ENCODE measurements around the gene ATG12. TPM values are rescaled to one million over a fixed set of nuclear protein-coding genes. Genes with fewer than 3 reads are reported as not detected.

Gene ATG12
- total RNA-seq, 2 experiments from 2014 or later, result 35.9 to 43.9 TPM

DNA sequence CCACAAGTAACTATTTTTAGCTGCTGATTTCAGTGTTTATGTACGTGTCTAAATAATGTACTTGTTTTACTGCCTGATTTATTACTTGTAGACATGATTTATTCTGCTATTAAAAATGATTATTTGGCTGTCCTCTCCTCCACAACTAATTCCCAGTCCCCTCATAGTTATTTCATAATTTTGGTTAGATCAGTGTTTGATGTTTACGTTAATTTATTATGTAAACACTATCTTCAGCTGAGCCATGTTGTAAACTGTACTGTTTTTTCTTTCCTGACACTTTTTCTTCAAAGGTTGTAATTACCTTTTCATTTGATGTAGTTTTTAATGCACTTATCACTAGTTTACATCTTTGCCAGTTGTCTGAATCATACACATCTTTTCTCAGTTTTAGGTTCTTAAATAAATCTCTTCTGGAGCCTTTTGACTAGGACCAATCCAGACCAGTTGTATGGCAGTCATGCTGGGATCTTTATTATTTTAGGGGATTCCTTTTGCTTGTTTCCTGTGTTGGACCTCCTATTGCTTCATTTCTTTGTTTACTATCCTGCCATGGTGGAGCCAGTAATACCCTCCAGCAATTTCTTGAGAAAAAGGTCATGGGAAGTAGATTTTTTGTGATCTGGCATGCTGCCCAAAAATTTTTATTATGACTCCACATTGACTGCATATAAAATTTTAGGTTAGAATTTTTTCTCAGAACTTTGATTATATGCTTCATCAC, 16.4 kb upstream of the ATG12 start:
- Mint-ChIP-seq H3K36me3 (ENCODE audit: low read depth) (peaks cover 14% of the 10 kb centered on the region), H3K27me3 (ENCODE audit: low read depth) (no peaks in the 10 kb centered on the region), H3K27ac (no peak overlapping the region), H3K4me3 (no peak overlapping the region), H3K9me3 (ENCODE audit: insufficient read depth) (peaks cover 6% of the 10 kb centered on the region), H3K4me1 (ENCODE audit: low read depth) (peaks cover 9% of the 10 kb centered on the region)
- ATAC-seq (no peak), DNase-seq (no peak)
- CTCF ChIA-PET, result no interaction called here
- POLR2A ChIA-PET, result no interaction called here

- ChIA-PET CTCF (no interaction called here), POLR2A (no interaction called here)
- H3K4me3 Mint-ChIP-seq, result no peak overlapping the region
- H3K27ac Mint-ChIP-seq, result no peak overlapping the region
- DNase-seq (no peak), ATAC-seq (no peak)
- no peaks in the 10 kb centered on the region for H3K27me3 Mint-ChIP-seq (ENCODE audit: low read depth)
- peaks cover 6% of the 10 kb centered on the region for H3K9me3 Mint-ChIP-seq (ENCODE audit: insufficient read depth)
- H3K36me3 Mint-ChIP-seq (ENCODE audit: low read depth), result peaks cover 14% of the 10 kb centered on the region
- peaks cover 9% of the 10 kb centered on the region for H3K4me1 Mint-ChIP-seq (ENCODE audit: low read depth)
Measured at GRCh38 chr5:115857057-115857479, 15.7 kb upstream of the ATG12 start.

DNA sequence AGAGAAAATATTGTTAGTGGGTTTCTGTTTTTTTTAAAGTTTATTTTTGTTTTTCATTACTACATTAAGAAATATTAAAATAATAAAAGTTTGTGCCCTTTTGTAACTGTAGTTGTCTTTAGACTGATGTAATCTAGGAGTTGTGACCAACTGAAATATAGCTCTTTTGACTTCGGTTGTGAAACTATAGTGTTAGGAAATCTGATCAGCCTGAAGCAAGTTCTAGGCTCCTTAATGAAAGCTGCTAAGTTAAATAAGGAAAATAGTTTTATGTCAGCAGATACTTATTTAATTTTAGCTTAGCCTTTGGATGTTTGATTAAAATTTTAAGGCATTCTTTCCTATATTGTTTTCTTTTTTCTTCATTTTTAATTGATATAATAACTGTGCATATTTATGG, 14.6 kb upstream of the ATG12 start:
- peaks cover 6% of the 10 kb centered on the region for H3K9me3 Mint-ChIP-seq (ENCODE audit: insufficient read depth)
- no peak overlapping the region for H3K4me3 Mint-ChIP-seq
- ChIA-PET CTCF (no interaction called here), POLR2A (no interaction called here)
- H3K36me3 Mint-ChIP-seq (ENCODE audit: low read depth), result peaks cover 11% of the 10 kb centered on the region
- ATAC-seq (no peak), DNase-seq (no peak)
- no peaks in the 10 kb centered on the region for H3K27me3 Mint-ChIP-seq (ENCODE audit: low read depth)
- H3K27ac Mint-ChIP-seq, result no peak overlapping the region
- peaks cover 9% of the 10 kb centered on the region for H3K4me1 Mint-ChIP-seq (ENCODE audit: low read depth)

GRCh38 chr5:115854139-115854538, 12.8 kb upstream of the ATG12 start:
- Mint-ChIP-seq H3K4me1 (ENCODE audit: low read depth) (peaks cover 9% of the 10 kb centered on the region), H3K9me3 (ENCODE audit: insufficient read depth) (peaks cover 6% of the 10 kb centered on the region), H3K27ac (no peak overlapping the region), H3K36me3 (ENCODE audit: low read depth) (peaks cover 11% of the 10 kb centered on the region), H3K4me3 (no peak overlapping the region), H3K27me3 (ENCODE audit: low read depth) (no peaks in the 10 kb centered on the region)
- CTCF ChIA-PET, result no interaction called here
- ATAC-seq, result no peak
- POLR2A ChIA-PET, result no interaction called here
- no peak for DNase-seq

- Mint-ChIP-seq H3K27me3 (ENCODE audit: low read depth) (no peaks in the 10 kb centered on the region), H3K27ac (no peak overlapping the region), H3K9me3 (ENCODE audit: insufficient read depth) (peaks cover 6% of the 10 kb centered on the region), H3K4me3 (no peak overlapping the region), H3K36me3 (ENCODE audit: low read depth) (peaks cover 11% of the 10 kb centered on the region), H3K4me1 (ENCODE audit: low read depth) (no peaks in the 10 kb centered on the region)
- POLR2A ChIA-PET, result no interaction called here
- CTCF ChIA-PET, result no interaction called here
- DNase-seq, result no peak
- no peak for ATAC-seq
Measured at GRCh38 chr5:115850744-115851416, 9.5 kb upstream of the ATG12 start.

DNA sequence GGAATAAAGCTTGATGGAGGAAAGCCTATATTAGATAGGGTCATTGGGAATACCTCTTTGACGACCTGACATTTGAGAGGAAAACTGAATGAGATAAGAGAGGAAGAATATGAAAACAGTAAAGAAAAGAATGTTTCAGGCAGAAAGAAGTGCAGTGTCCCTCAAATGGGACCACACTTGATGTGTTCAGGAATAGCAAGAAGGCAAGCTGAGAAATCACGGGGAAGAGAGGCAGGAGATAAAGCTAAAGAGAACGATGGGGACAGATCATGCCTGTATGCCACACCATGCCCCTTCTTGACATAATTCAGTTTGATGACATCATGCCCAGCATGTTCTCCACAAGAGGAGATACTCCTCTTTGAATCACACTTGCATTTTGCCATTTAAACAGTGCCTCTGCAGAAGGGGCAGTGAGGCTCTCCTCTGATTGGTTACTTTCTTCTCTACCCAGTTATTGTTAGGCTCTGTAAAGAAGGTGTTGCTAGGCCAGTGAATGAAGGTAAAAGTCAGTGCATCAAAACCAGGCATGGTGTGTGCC, 8.0 kb upstream of the ATG12 start:
- no peak for DNase-seq
- Mint-ChIP-seq H3K4me1 (ENCODE audit: low read depth) (peaks cover 8% of the 10 kb centered on the region), H3K27me3 (ENCODE audit: low read depth) (no peaks in the 10 kb centered on the region), H3K9me3 (ENCODE audit: insufficient read depth) (peaks cover 6% of the 10 kb centered on the region), H3K36me3 (ENCODE audit: low read depth) (peaks cover 11% of the 10 kb centered on the region), H3K4me3 (no peak overlapping the region), H3K27ac (no peak overlapping the region)
- ChIA-PET POLR2A (interaction anchor here (0.8 to 1.3 kb wide), 2 partner anchors 8 to 305 kb away, joined by 3 to 4 read pairs; partner anchors contain the start of gene ATG12), CTCF (no interaction called here)
- no peak for ATAC-seq

DNA sequence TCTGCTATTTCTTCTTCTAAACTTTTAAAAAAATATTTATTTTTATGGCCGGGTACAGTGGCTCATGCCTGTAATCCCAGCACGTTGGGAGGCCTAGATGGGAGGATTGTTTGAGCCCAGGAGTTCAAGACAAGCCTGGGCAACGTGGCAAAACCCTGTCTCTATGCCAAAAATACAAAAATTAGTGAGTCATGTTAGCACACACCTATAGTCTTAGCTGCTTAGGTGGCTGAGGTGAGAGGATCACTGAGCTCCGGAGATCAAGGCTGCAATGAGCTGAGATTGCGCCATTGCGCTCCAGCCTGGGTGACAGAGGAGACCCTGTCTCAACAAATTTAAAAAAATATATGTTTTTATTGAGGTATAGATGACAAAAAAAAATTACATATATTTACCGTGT, 5.9 kb upstream of the ATG12 start:
- DNase-seq, result no peak
- Mint-ChIP-seq H3K27me3 (ENCODE audit: low read depth) (no peaks in the 10 kb centered on the region), H3K27ac (no peak overlapping the region), H3K9me3 (ENCODE audit: insufficient read depth) (no peaks in the 10 kb centered on the region), H3K4me3 (no peak overlapping the region), H3K36me3 (ENCODE audit: low read depth) (peaks cover 2% of the 10 kb centered on the region), H3K4me1 (ENCODE audit: low read depth) (peaks cover 24% of the 10 kb centered on the region)
- CTCF ChIA-PET, result no interaction called here
- no peak for ATAC-seq
- POLR2A ChIA-PET, result no interaction called here

- ATAC-seq (no peak), DNase-seq (no peak)
- ChIA-PET CTCF (no interaction called here), POLR2A (no interaction called here)
- Mint-ChIP-seq H3K36me3 (ENCODE audit: low read depth) (peaks cover 15% of the 10 kb centered on the region), H3K27me3 (ENCODE audit: low read depth) (no peaks in the 10 kb centered on the region), H3K4me1 (ENCODE audit: low read depth) (peaks cover 35% of the 10 kb centered on the region), H3K4me3 (no peak overlapping the region), H3K9me3 (ENCODE audit: insufficient read depth) (no peaks in the 10 kb centered on the region), H3K27ac (no peak overlapping the region)
Measured at GRCh38 chr5:115844321-115844817, 3.0 kb upstream of the ATG12 start.

GRCh38 chr5:115843444-115844130, 2.2 kb upstream of the ATG12 start:
- H3K9me3 Mint-ChIP-seq (ENCODE audit: insufficient read depth), result no peaks in the 10 kb centered on the region
- H3K4me1 Mint-ChIP-seq (ENCODE audit: low read depth), result peaks cover 43% of the 10 kb centered on the region

DNA sequence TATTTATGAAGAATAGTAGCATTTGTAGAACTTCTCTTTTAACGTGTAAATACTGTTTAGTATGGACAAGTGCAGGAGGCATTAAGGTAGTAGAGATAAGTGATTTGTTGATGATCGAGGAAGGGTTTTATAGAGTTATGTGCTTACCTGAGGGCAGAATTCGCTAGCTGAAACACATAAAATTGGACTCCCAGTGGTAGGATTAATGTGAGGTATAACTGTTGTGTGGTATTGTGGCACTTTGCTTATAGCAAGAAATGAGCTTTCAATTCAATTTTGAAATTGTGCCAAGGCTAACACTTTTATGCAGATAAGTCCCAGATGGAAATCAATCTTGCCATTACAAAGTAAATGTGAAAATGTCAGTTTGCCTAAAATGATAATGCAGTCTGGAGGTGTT, 1.6 kb upstream of the ATG12 start:
- no peak for DNase-seq
- Mint-ChIP-seq H3K27me3 (ENCODE audit: low read depth) (no peaks in the 10 kb centered on the region), H3K27ac (peak overlapping the region; percentile 90), H3K4me1 (ENCODE audit: low read depth) (peaks cover 49% of the 10 kb centered on the region), H3K4me3 (peak overlapping the region; percentile 93), H3K9me3 (ENCODE audit: insufficient read depth) (no peaks in the 10 kb centered on the region), H3K36me3 (ENCODE audit: low read depth) (peaks cover 26% of the 10 kb centered on the region)
- ChIA-PET CTCF (interaction anchor here (0.7 to 1.4 kb wide), 5 partner anchors 11 to 389 kb away, joined by 3 to 6 read pairs (median 4); no protein-coding TSS in a partner anchor), POLR2A (interaction anchor here (0.9 to 1.0 kb wide), 2 partner anchors 10 to 218 kb away, joined by 3 read pairs; no protein-coding TSS in a partner anchor)
- ATAC-seq, result no peak

More at GRCh38 chr5:115843444-115844130, 2.2 kb upstream of the ATG12 start:
- no peak for ATAC-seq
- H3K27ac Mint-ChIP-seq, result no peak overlapping the region
- ChIA-PET POLR2A (interaction anchor here (0.9 to 1.0 kb wide), 2 partner anchors 11 to 218 kb away, joined by 3 read pairs; no protein-coding TSS in a partner anchor), CTCF (interaction anchor here (0.7 to 1.4 kb wide), 5 partner anchors 12 to 388 kb away, joined by 3 to 6 read pairs (median 4); no protein-coding TSS in a partner anchor)
- DNase-seq, result no peak
- H3K36me3 Mint-ChIP-seq (ENCODE audit: low read depth), result peaks cover 23% of the 10 kb centered on the region
- peak overlapping the region; percentile 93 for H3K4me3 Mint-ChIP-seq
- H3K27me3 Mint-ChIP-seq (ENCODE audit: low read depth), result no peaks in the 10 kb centered on the region

GRCh38 chr5:115842089-115842935, 947 bp upstream of the ATG12 start:
- POLR2A ChIA-PET, result interaction anchor here (0.6 to 1.8 kb wide), 7 partner anchors 10 to 298 kb away, joined by 3 to 13 read pairs (median 3); partner anchors contain the start of gene FEM1C
- Mint-ChIP-seq H3K27me3 (ENCODE audit: low read depth) (no peaks in the 10 kb centered on the region), H3K27ac (peak overlapping the region; percentile 100), H3K9me3 (ENCODE audit: insufficient read depth) (no peaks in the 10 kb centered on the region), H3K36me3 (ENCODE audit: low read depth) (peaks cover 31% of the 10 kb centered on the region), H3K4me1 (ENCODE audit: low read depth) (peaks cover 52% of the 10 kb centered on the region), H3K4me3 (peak overlapping the region; percentile 98)
- DNase-seq (peak; percentile 35), ATAC-seq (peak; percentile 40)
- CTCF ChIA-PET, result interaction anchor here (1.1 to 1.4 kb wide), 4 partner anchors 11 to 390 kb away, joined by 3 to 6 read pairs (median 4); no protein-coding TSS in a partner anchor
